Esophagus squamous epithelium (tissue), 4 donors: ENCODE measurements around the gene CRYBG2.

Experiments
- POLR2A ChIP-seq, 4 donors: fragments of 450-650 bp; IDR thresholded peaks; one replicate each; pipeline ENCODE4 v1.6.1; 2017; ENCODE audit warnings: antibody characterized with exemption in 4 of 4, mild to moderate bottlenecking in 4 of 4, moderate library complexity in 3 of 4
- TF ChIP-seq, protein P1 (sequence below), 6 experiments: fragments of 450-650 bp in 4 of 6; fragments of 200-600 bp in 2 of 6; sonication (generic) in 2 of 6; IDR thresholded peaks; one replicate each; pipeline ENCODE4 v1.5.1; 2016 to 2019; ENCODE audit warnings: antibody characterized with exemption in 6 of 6, mild to moderate bottlenecking in 4 of 6, moderate library complexity in 4 of 6

GRCh38 chr1:26328597-26328996 is 25.3 kb downstream of the CRYBG2 start:
- TF ChIP-seq, protein P1, sequence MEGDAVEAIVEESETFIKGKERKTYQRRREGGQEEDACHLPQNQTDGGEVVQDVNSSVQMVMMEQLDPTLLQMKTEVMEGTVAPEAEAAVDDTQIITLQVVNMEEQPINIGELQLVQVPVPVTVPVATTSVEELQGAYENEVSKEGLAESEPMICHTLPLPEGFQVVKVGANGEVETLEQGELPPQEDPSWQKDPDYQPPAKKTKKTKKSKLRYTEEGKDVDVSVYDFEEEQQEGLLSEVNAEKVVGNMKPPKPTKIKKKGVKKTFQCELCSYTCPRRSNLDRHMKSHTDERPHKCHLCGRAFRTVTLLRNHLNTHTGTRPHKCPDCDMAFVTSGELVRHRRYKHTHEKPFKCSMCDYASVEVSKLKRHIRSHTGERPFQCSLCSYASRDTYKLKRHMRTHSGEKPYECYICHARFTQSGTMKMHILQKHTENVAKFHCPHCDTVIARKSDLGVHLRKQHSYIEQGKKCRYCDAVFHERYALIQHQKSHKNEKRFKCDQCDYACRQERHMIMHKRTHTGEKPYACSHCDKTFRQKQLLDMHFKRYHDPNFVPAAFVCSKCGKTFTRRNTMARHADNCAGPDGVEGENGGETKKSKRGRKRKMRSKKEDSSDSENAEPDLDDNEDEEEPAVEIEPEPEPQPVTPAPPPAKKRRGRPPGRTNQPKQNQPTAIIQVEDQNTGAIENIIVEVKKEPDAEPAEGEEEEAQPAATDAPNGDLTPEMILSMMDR (IDR thresholded peaks at IDR 0.05) = no peak
- TF ChIP-seq POLR2A (IDR thresholded peaks at IDR 0.05) = no peak
